IPS-NIHi7 (cell line): Measurements from ENCODE around the gene LRRTM4.

Experiments used
- DNase-seq: peaks from one replicate; pipeline ENCODE4 v3.0.0; 2012; ENCODE audit warnings: mixed read lengths; ENCODE audit errors: extremely low spot score

The LRRTM4 gene

GRCh38 chr2:77470096-77470495 is 52.1 kb downstream of the LRRTM4 start:
- no peak for DNase-seq

GRCh38 chr2:77469106-77469505 is 53.1 kb downstream of the LRRTM4 start:
- DNase-seq, result no peak

- DNase-seq, result no peak
Observed at GRCh38 chr2:77459840-77460239, 62.3 kb downstream of the LRRTM4 start.

- DNase-seq, result no peak
Observed at GRCh38 chr2:77458216-77458615, 64.0 kb downstream of the LRRTM4 start.

- DNase-seq, result no peak
Observed at GRCh38 chr2:77457665-77458064, 64.5 kb downstream of the LRRTM4 start.

GRCh38 chr2:77443076-77443475 is 79.1 kb downstream of the LRRTM4 start:
- no peak for DNase-seq

GRCh38 chr2:77434880-77435279 is 87.3 kb downstream of the LRRTM4 start:
- DNase-seq, result no peak

- DNase-seq, result no peak
Observed at GRCh38 chr2:77428946-77429345, 93.2 kb downstream of the LRRTM4 start.

GRCh38 chr2:77421971-77422370 is 100.2 kb downstream of the LRRTM4 start:
- no peak for DNase-seq

GRCh38 chr2:77418537-77418936 is 103.6 kb downstream of the LRRTM4 start:
- DNase-seq, result no peak

- no peak for DNase-seq
Observed at GRCh38 chr2:77404189-77404588, 118.0 kb downstream of the LRRTM4 start.

GRCh38 chr2:77398970-77399600 is 123.1 kb downstream of the LRRTM4 start:
- DNase-seq, result no peak

- no peak for DNase-seq
Observed at GRCh38 chr2:77397763-77398162, 124.4 kb downstream of the LRRTM4 start.

GRCh38 chr2:77395011-77395410 is 127.2 kb downstream of the LRRTM4 start:
- no peak for DNase-seq

GRCh38 chr2:77391119-77391518 is 131.1 kb downstream of the LRRTM4 start:
- DNase-seq, result no peak

GRCh38 chr2:77387324-77387723 is 134.9 kb downstream of the LRRTM4 start:
- peak; percentile 28 for DNase-seq

GRCh38 chr2:77372636-77373035 is 149.5 kb downstream of the LRRTM4 start:
- DNase-seq, result no peak

- no peak for DNase-seq
Observed at GRCh38 chr2:77370511-77370910, 151.7 kb downstream of the LRRTM4 start.

GRCh38 chr2:77363277-77363676 is 158.9 kb downstream of the LRRTM4 start:
- DNase-seq, result no peak

GRCh38 chr2:77348821-77349220 is 173.4 kb downstream of the LRRTM4 start:
- no peak for DNase-seq

- DNase-seq, result no peak
Observed at GRCh38 chr2:77336013-77336412, 186.2 kb downstream of the LRRTM4 start.

GRCh38 chr2:77328134-77328931 is 193.8 kb downstream of the LRRTM4 start:
- DNase-seq, result no peak

GRCh38 chr2:77325395-77325794 is 196.8 kb downstream of the LRRTM4 start:
- no peak for DNase-seq
